ENCODE measurements around the gene FNIP1. TPM values are rescaled to one million over a fixed set of nuclear protein-coding genes. Genes with fewer than 3 reads are reported as not detected.

Gene FNIP1
- polyA plus RNA-seq, 1 experiment = 15.8 TPM

- ChIA-PET CTCF (no interaction called here), POLR2A (no interaction called here)
- TF ChIP-seq, protein P1, sequence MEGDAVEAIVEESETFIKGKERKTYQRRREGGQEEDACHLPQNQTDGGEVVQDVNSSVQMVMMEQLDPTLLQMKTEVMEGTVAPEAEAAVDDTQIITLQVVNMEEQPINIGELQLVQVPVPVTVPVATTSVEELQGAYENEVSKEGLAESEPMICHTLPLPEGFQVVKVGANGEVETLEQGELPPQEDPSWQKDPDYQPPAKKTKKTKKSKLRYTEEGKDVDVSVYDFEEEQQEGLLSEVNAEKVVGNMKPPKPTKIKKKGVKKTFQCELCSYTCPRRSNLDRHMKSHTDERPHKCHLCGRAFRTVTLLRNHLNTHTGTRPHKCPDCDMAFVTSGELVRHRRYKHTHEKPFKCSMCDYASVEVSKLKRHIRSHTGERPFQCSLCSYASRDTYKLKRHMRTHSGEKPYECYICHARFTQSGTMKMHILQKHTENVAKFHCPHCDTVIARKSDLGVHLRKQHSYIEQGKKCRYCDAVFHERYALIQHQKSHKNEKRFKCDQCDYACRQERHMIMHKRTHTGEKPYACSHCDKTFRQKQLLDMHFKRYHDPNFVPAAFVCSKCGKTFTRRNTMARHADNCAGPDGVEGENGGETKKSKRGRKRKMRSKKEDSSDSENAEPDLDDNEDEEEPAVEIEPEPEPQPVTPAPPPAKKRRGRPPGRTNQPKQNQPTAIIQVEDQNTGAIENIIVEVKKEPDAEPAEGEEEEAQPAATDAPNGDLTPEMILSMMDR (IDR thresholded peaks at IDR 0.05; ENCODE audit: low read depth, low read length) = no peak
- no peak for DNase-seq (ENCODE audit: low read depth, low spot score)
- Histone ChIP-seq H3K9me3 (ENCODE audit: control insufficient read depth, insufficient read depth, low read length) (peaks cover 6% of the 10 kb centered on the region; the same call in 1 of the 2 replicates), H3K4me3 (ENCODE audit: low read depth, low read length) (no peak overlapping the region), H3K27ac (ENCODE audit: low read depth, low read length) (no peak overlapping the region), H3K27me3 (ENCODE audit: control insufficient read depth, insufficient read depth, low read length) (no peaks in the 10 kb centered on the region)
Observed at GRCh38 chr5:131760793-131761192, 36.0 kb downstream of the FNIP1 start.

DNA sequence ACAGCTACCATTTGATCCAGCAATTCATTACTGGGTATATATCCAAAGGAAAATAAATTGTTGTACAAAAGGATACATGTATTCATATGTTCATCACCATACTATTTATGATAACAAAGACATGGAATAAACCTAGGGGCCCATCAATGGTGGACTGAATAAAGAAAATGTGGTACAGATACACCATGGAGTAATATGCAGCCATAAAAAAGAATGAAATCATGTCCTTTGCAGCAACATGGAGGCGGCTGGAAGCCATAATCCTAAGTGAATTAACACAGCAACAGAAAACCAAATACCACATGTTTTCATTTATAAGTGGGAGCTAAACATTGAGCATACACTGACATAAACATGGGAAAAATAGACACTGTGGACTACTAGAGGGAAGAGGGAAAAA lies 37.1 kb downstream of the FNIP1 start:
- no peak for DNase-seq (ENCODE audit: low read depth, low spot score)
- POLR2A ChIA-PET = no interaction called here

DNA sequence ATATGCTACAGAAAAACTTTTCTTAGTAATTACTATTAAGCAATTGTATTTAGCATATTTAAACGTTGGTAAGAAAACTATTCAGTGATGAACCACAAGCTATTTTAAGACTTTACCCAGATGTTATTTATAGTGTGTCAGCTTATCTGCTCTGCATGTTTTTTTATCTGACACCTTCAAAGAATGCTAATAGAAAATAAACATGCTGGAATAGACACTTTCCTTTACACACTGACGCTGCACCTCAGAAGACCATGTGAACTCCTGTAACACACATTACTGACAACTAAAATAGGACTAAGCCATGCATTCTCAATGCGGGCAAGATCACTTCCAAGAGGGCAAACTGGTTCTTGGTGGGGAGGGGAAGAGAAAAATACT lies 38.3 kb downstream of the FNIP1 start:
- TF ChIP-seq, protein P1 (IDR thresholded peaks at IDR 0.05; ENCODE audit: low read depth, low read length) = no peak
- Histone ChIP-seq H3K4me3 (ENCODE audit: low read depth, low read length) (no peak overlapping the region), H3K27me3 (ENCODE audit: control insufficient read depth, insufficient read depth, low read length) (no peaks in the 10 kb centered on the region), H3K27ac (ENCODE audit: low read depth, low read length) (no peak overlapping the region), H3K9me3 (ENCODE audit: control insufficient read depth, insufficient read depth, low read length) (no peaks in the 10 kb centered on the region)
- CTCF ChIA-PET = no interaction called here
- DNase-seq (ENCODE audit: low read depth, low spot score) = no peak
- POLR2A ChIA-PET = interaction anchor here (0.6 kb wide), 1 partner anchor 25 kb away, joined by 4 read pairs; no protein-coding TSS in a partner anchor

More for the DNA sequence above, 37.1 kb downstream of the FNIP1 start:
- no peak overlapping the region for H3K27ac ChIP-seq (ENCODE audit: low read depth, low read length)
- CTCF ChIA-PET = no interaction called here
- TF ChIP-seq, protein P1 (IDR thresholded peaks at IDR 0.05; ENCODE audit: low read depth, low read length) = no peak
- no peaks in the 10 kb centered on the region for H3K27me3 ChIP-seq (ENCODE audit: control insufficient read depth, insufficient read depth, low read length)
- no peak overlapping the region for H3K4me3 ChIP-seq (ENCODE audit: low read depth, low read length)
- peaks cover 6% of the 10 kb centered on the region; the same call in 1 of the 2 replicates for H3K9me3 ChIP-seq (ENCODE audit: control insufficient read depth, insufficient read depth, low read length)

DNA sequence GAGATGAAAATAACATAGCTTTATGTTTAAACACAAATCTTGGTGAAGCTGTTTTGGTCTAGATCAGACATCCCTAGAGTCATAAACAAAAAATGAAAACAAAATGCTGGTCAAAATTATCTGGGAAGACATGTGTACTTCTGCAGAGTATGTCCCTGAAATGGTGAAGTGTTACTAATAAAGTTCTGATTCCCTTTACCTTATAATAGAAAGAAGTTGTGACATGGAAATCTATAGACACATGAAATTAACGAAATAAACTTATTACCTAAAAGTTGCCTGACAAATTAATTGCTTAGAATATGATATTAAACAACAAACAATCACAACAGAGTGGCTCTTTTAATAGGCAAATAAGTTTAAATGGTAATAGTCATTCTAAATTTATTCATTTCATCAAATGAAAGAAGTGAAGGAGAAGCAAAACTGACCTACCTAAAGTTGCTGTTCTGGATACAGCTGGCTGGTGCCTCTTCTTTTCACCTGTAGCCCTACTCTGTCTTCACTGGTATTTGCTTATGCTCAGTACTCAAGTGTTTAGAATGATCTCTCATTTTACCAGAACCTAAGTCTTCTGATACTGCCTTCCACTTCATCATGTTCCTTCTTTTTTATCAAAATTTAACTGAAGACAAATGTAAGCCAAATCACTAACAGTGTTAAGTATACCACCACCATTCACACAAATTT lies 38.8 kb downstream of the FNIP1 start:
- no peak overlapping the region for H3K27ac ChIP-seq (ENCODE audit: low read depth, low read length)
- no peak overlapping the region for H3K4me3 ChIP-seq (ENCODE audit: low read depth, low read length)
- TF ChIP-seq, protein P1 (IDR thresholded peaks at IDR 0.05; ENCODE audit: low read depth, low read length) = no peak
- ChIA-PET POLR2A (interaction anchor here (0.6 kb wide), 1 partner anchor 25 kb away, joined by 4 read pairs; no protein-coding TSS in a partner anchor), CTCF (no interaction called here)
- H3K9me3 ChIP-seq (ENCODE audit: control insufficient read depth, insufficient read depth, low read length) = no peaks in the 10 kb centered on the region
- DNase-seq (ENCODE audit: low read depth, low spot score) = no peak
- no peaks in the 10 kb centered on the region for H3K27me3 ChIP-seq (ENCODE audit: control insufficient read depth, insufficient read depth, low read length)

DNA sequence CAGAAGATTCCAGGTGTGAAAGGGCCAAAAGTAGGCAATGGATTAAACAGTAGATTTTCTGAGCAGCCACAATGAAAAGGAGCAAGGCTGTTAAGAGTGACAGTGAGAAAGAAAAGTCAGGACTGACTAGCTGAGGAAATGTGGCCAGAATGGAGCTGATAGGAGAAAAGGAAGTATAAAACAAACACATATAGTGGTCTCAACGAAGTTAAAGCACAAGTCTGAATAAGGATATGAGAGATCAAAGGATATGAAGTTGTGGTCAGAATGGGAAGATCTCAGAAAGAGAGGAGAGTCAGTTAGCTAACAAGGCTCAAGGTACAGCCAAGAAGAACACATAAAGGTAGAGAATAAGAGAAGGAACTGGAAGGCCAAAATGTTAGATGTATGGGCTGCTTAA lies 39.9 kb downstream of the FNIP1 start:
- DNase-seq (ENCODE audit: low read depth, low spot score) = no peak
- ChIA-PET CTCF (no interaction called here), POLR2A (no interaction called here)
- Histone ChIP-seq H3K27me3 (ENCODE audit: control insufficient read depth, insufficient read depth, low read length) (no peaks in the 10 kb centered on the region), H3K27ac (ENCODE audit: low read depth, low read length) (no peak overlapping the region), H3K4me3 (ENCODE audit: low read depth, low read length) (no peak overlapping the region), H3K9me3 (ENCODE audit: control insufficient read depth, insufficient read depth, low read length) (no peaks in the 10 kb centered on the region)
- TF ChIP-seq, protein P1 (IDR thresholded peaks at IDR 0.05; ENCODE audit: low read depth, low read length) = no peak

Measured in AG04450 (cell line).